Neutrophil (primary cell): ENCODE measurements around the gene ANP32A.

Experiments used
- H3K27ac ChIP-seq: fragments of 200-600 bp; sonication (generic); 2 replicates; pipeline ENCODE4 v1.5.1; 2016; ENCODE audit warnings: mild to moderate bottlenecking, moderate library complexity
- H3K27me3 ChIP-seq: fragments of 200-600 bp; sonication (generic); 2 replicates; pipeline ENCODE4 v1.6.0; 2016; ENCODE audit warnings: mild to moderate bottlenecking
- H3K36me3 ChIP-seq: fragments of 200-600 bp; sonication (generic); 2 replicates; pipeline ENCODE4 v1.5.1; 2017
- H3K4me1 ChIP-seq, 2 experiments: fragments of 200-600 bp in 1 of 2; sonication (generic) in 1 of 2; 1 replicate in 1 of 2; 2 replicates in 1 of 2; pipeline versions ENCODE4 v1.5.1 to v1.6.1; 2013 to 2016; ENCODE audit warnings: low read depth in 1 of 2, low read length in 1 of 2, mild to moderate bottlenecking in 1 of 2, moderate library complexity in 1 of 2; ENCODE audit not compliant: control insufficient read depth in 1 of 2, insufficient read depth in 1 of 2
- H3K4me3 ChIP-seq, 2 experiments: fragments of 200-600 bp in 1 of 2; sonication (generic) in 1 of 2; 1 replicate in 1 of 2; 2 replicates in 1 of 2; pipeline ENCODE4 v1.5.1; 2013 to 2016; ENCODE audit warnings: low read depth in 1 of 2, low read length in 1 of 2, mild to moderate bottlenecking in 1 of 2, moderate library complexity in 1 of 2
- H3K9me3 ChIP-seq: fragments of 200-600 bp; sonication (generic); 2 replicates; pipeline ENCODE4 v1.5.1; 2016
- CTCF ChIP-seq: fragments of 200-600 bp; sonication (generic); IDR thresholded peaks from 2 replicates; pipeline ENCODE4 v1.5.1; 2016; ENCODE audit warnings: antibody characterized with exemption

ANP32A gene

GRCh38 chr15:68851971-68852370 lies 31.3 kb upstream of the ANP32A start:
- no peak overlapping the region for H3K27ac ChIP-seq
- no peak for TF ChIP-seq CTCF
- peaks cover 33% of the 10 kb centered on the region for H3K27me3 ChIP-seq
- no peaks in the 10 kb centered on the region for H3K4me1 ChIP-seq
- no peaks in the 10 kb centered on the region for H3K9me3 ChIP-seq
- no peak overlapping the region for H3K4me3 ChIP-seq
- no peaks in the 10 kb centered on the region for H3K36me3 ChIP-seq

- Histone ChIP-seq H3K4me3 (no peak overlapping the region), H3K9me3 (no peaks in the 10 kb centered on the region), H3K4me1 (no peaks in the 10 kb centered on the region), H3K36me3 (no peaks in the 10 kb centered on the region), H3K27me3 (peaks cover 52% of the 10 kb centered on the region), H3K27ac (no peak overlapping the region)
- no peak for TF ChIP-seq CTCF
These were observed 28.8 kb upstream of the ANP32A start for GRCh38 chr15:68849497-68849896.

GRCh38 chr15:68846851-68847439 lies 26.2 kb upstream of the ANP32A start:
- no peak for TF ChIP-seq CTCF
- H3K4me3 ChIP-seq, result no peak overlapping the region
- no peaks in the 10 kb centered on the region for H3K9me3 ChIP-seq
- H3K27me3 ChIP-seq, result peaks cover 63% of the 10 kb centered on the region
- no peaks in the 10 kb centered on the region for H3K36me3 ChIP-seq
- H3K4me1 ChIP-seq, result peaks cover 4 to 8% of the 10 kb centered on the region in 2 experiments
- no peak overlapping the region for H3K27ac ChIP-seq

GRCh38 chr15:68844856-68845550 lies 24.3 kb upstream of the ANP32A start:
- Histone ChIP-seq H3K4me3 (no peak overlapping the region), H3K27ac (no peak overlapping the region), H3K36me3 (no peaks in the 10 kb centered on the region), H3K27me3 (peaks cover 82% of the 10 kb centered on the region), H3K9me3 (no peaks in the 10 kb centered on the region), H3K4me1 (peaks cover 4 to 8% of the 10 kb centered on the region in 2 experiments)
- no peak for TF ChIP-seq CTCF

- TF ChIP-seq CTCF, result no peak
- H3K4me3 ChIP-seq, result peak overlapping the region in 1 of 2 experiments; percentile 5
- peaks cover 89% of the 10 kb centered on the region for H3K27me3 ChIP-seq
- H3K9me3 ChIP-seq, result no peaks in the 10 kb centered on the region
- H3K27ac ChIP-seq, result no peak overlapping the region
- peaks cover 4 to 8% of the 10 kb centered on the region in 2 experiments for H3K4me1 ChIP-seq
- H3K36me3 ChIP-seq, result no peaks in the 10 kb centered on the region
These were observed 23.0 kb upstream of the ANP32A start for GRCh38 chr15:68843425-68844311.
